ENCODE results near the gene SRBD1.

The SRBD1 gene

DNA sequence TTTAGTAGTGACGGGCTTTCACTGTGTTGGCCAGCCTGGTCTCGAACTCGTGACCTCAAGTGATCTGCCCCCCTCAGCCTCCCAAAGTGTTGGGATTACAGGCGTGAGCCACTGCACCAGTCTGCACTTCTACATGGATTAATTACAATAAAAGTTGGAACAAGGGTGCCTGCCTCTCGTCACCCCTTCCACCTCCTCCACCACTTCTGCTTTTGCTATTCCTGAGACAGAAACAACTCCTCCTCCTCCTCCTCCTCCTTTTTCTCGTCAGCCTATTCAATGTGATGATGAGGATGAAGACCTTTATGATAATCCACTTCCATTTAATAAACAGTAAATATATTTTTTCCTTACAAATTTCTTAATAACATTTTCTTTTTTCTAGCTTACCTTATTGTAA is 35.2 kb downstream of the SRBD1 start:
- Mint-ChIP-seq H3K36me3 (ENCODE audit: low read depth) (peaks cover 41% of the 10 kb centered on the region), H3K4me3 (no peak overlapping the region), H3K27me3 (ENCODE audit: low read depth, poor library complexity) (no peaks in the 10 kb centered on the region), H3K9me3 (peaks cover 12% of the 10 kb centered on the region), H3K27ac (no peak overlapping the region), H3K4me1 (peaks cover 5% of the 10 kb centered on the region)
- DNase-seq, result no peak
- TF ChIP-seq, protein P1, sequence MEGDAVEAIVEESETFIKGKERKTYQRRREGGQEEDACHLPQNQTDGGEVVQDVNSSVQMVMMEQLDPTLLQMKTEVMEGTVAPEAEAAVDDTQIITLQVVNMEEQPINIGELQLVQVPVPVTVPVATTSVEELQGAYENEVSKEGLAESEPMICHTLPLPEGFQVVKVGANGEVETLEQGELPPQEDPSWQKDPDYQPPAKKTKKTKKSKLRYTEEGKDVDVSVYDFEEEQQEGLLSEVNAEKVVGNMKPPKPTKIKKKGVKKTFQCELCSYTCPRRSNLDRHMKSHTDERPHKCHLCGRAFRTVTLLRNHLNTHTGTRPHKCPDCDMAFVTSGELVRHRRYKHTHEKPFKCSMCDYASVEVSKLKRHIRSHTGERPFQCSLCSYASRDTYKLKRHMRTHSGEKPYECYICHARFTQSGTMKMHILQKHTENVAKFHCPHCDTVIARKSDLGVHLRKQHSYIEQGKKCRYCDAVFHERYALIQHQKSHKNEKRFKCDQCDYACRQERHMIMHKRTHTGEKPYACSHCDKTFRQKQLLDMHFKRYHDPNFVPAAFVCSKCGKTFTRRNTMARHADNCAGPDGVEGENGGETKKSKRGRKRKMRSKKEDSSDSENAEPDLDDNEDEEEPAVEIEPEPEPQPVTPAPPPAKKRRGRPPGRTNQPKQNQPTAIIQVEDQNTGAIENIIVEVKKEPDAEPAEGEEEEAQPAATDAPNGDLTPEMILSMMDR (IDR thresholded peaks at IDR 0.05), result no peak

DNA sequence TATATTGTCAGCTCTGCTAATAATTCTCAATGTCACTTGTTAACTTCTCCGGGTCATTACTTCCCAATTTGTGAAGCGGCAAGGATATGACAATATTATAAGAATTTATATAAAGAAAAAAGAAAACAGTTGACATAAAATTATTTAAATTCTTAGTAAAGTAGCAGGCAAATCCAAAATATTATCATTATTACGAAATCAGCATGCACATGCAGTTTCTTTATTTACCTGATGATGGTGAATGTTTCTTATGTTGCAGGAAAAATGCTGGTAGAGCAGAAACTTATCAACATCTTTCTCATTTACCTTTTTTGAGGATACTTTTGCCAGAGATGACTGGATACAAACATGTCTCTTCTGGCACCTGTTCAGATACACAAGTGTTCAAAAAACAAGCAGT is 38.1 kb downstream of the SRBD1 start:
- Mint-ChIP-seq H3K27ac (no peak overlapping the region), H3K4me3 (no peak overlapping the region), H3K36me3 (ENCODE audit: low read depth) (peaks cover 52% of the 10 kb centered on the region), H3K27me3 (ENCODE audit: low read depth, poor library complexity) (no peaks in the 10 kb centered on the region), H3K4me1 (peaks cover 5% of the 10 kb centered on the region), H3K9me3 (peaks cover 16% of the 10 kb centered on the region)
- TF ChIP-seq, protein P1 (IDR thresholded peaks at IDR 0.05), result no peak
- DNase-seq, result no peak

DNA sequence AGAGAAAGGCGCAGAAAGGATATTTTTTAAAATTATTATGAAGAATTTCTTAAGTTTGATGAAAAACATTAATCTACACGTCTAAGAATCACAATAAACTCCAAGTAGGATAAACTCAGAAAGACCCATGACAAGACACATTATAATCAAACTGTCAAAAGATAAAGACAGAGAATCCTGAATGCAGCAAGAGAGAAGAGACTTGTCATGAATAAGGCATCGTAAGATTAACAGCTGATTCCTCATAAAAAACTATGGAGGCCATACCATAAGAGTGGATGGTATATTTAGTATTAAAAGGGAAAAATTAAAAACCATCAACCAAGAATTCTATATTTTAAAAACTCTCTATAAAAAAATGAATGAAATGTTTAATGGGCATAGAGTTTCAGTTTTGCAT is 39.1 kb downstream of the SRBD1 start:
- H3K36me3 Mint-ChIP-seq (ENCODE audit: low read depth), result peaks cover 55% of the 10 kb centered on the region
- H3K27ac Mint-ChIP-seq, result no peak overlapping the region
- no peak for DNase-seq
- TF ChIP-seq, protein P1 (IDR thresholded peaks at IDR 0.05), result no peak
- peaks cover 16% of the 10 kb centered on the region for H3K9me3 Mint-ChIP-seq
- H3K4me1 Mint-ChIP-seq, result peaks cover 9% of the 10 kb centered on the region
- H3K27me3 Mint-ChIP-seq (ENCODE audit: low read depth, poor library complexity), result no peaks in the 10 kb centered on the region
- H3K4me3 Mint-ChIP-seq, result no peak overlapping the region

- TF ChIP-seq, protein P1 (IDR thresholded peaks at IDR 0.05), result no peak
- Mint-ChIP-seq H3K4me1 (peaks cover 9% of the 10 kb centered on the region), H3K9me3 (peaks cover 16% of the 10 kb centered on the region), H3K27ac (no peak overlapping the region), H3K4me3 (no peak overlapping the region), H3K36me3 (ENCODE audit: low read depth) (peaks cover 51% of the 10 kb centered on the region), H3K27me3 (ENCODE audit: low read depth, poor library complexity) (no peaks in the 10 kb centered on the region)
- DNase-seq, result no peak
These were observed 40.3 kb downstream of the SRBD1 start for GRCh38 chr2:45570671-45571334.

DNA sequence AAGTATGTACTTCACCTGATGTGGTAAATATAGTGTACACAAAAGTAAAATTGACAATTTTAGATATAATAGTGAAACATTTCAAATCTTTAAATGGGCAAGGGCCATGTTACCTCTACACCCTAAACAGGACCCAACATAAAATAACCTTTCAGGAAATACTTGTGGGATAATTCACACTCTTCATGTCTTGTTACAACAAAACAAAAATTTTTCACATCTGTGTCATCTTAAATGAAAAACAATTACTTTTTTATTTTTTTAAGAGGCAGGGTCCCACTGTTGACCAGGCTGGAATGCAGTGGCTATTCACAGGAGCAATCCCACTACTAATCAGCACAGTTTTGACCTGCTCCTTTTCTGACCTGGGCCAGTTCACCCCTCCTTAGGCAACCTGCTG is 42.1 kb downstream of the SRBD1 start:
- TF ChIP-seq, protein P1 (IDR thresholded peaks at IDR 0.05), result no peak
- DNase-seq, result no peak
- Mint-ChIP-seq H3K27me3 (ENCODE audit: low read depth, poor library complexity) (no peaks in the 10 kb centered on the region), H3K4me3 (no peak overlapping the region), H3K36me3 (ENCODE audit: low read depth) (peaks cover 50% of the 10 kb centered on the region), H3K4me1 (peaks cover 9% of the 10 kb centered on the region), H3K9me3 (peaks cover 16% of the 10 kb centered on the region), H3K27ac (no peak overlapping the region)
